ENCODE results near the gene ZCCHC14.

The ZCCHC14 gene

DNA sequence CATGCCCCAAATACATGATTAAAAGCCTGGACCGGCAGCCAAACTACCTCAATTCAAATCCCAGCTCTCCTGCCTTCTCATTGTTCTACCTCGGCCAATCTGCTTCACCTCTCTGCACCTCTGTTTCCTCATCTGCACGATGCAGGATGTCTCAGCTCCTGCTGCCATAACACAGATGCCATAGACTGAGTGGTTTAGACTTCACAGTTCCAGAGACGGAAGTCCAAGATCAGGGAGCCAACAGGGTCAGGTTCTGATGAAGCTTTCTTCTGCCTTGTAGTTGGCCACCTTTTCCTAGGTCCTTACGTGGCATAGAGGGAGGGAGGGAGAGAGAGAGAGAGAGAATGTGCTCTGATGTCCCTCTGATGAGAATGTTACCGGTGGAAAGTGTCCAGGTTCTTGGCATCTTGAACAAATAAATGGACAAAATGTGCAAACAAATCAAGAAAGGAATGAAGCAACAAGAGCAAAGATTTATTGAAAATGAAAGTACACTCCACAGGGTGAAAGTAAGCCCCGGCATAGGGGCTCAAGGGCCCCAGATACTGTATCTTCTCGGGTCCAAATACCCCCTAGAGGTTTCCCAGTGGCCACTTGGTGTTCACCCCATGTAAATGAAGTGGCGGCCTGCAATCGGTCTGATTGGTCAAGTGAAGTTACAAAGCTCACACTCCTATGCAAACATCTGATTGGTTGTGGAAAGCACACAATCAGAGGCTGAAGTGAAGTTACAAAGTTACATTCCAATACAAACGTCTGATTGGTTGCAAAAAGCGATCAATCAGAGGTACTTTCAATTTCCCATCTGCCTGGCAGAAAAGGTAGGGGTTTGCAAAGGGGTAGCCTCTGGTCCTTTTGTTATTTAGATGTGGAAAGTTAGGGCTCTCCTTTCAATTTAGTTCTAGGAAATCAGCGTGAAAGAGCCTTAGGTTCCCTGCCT is 43.3 kb upstream of the ZCCHC14 start:
- no peak for FAIRE-seq
- no peak for TF ChIP-seq POLR2A (IDR thresholded peaks at IDR 0.05; ENCODE audit: low read depth, low read length)
- TF ChIP-seq PAX5 (IDR thresholded peaks at IDR 0.05; ENCODE audit: insufficient read depth, low read length, severe bottlenecking), result no peak
- TF ChIP-seq TAF1 (IDR thresholded peaks at IDR 0.05; ENCODE audit: low read depth, low read length), result no peak
- TF ChIP-seq POLR2AphosphoS5 (IDR thresholded peaks at IDR 0.05; ENCODE audit: low read depth, low read length), result no peak
- TF ChIP-seq POU2F2 (IDR thresholded peaks at IDR 0.05; ENCODE audit: low read depth, low read length), result no peak
- TF ChIP-seq SPI1 (IDR thresholded peaks at IDR 0.05; ENCODE audit: low read depth, low read length), result no peak
- DNase-seq (ENCODE audit: insufficient read length, low spot score), result no peak

- DNase-seq (ENCODE audit: insufficient read length, low spot score) (no peak), FAIRE-seq (no peak)
- TF ChIP-seq POU2F2 (IDR thresholded peaks at IDR 0.05; ENCODE audit: low read depth, low read length) (no peak), POLR2AphosphoS5 (IDR thresholded peaks at IDR 0.05; ENCODE audit: low read depth, low read length) (no peak), PAX5 (IDR thresholded peaks at IDR 0.05; ENCODE audit: insufficient read depth, low read length, severe bottlenecking) (no peak), SPI1 (IDR thresholded peaks at IDR 0.05; ENCODE audit: low read depth, low read length) (no peak), TAF1 (IDR thresholded peaks at IDR 0.05; ENCODE audit: low read depth, low read length) (no peak), POLR2A (IDR thresholded peaks at IDR 0.05; ENCODE audit: low read depth, low read length) (no peak)
These were observed 42.6 kb upstream of the ZCCHC14 start for GRCh38 chr16:87535457-87535854.

- TF ChIP-seq TAF1 (IDR thresholded peaks at IDR 0.05; ENCODE audit: low read depth, low read length) (no peak), POLR2A (IDR thresholded peaks at IDR 0.05; ENCODE audit: low read depth, low read length) (no peak), SPI1 (IDR thresholded peaks at IDR 0.05; ENCODE audit: low read depth, low read length) (no peak), PAX5 (IDR thresholded peaks at IDR 0.05; ENCODE audit: insufficient read depth, low read length, severe bottlenecking) (no peak), POLR2AphosphoS5 (IDR thresholded peaks at IDR 0.05; ENCODE audit: low read depth, low read length) (no peak), POU2F2 (IDR thresholded peaks at IDR 0.05; ENCODE audit: low read depth, low read length) (no peak)
- DNase-seq (ENCODE audit: insufficient read length, low spot score), result no peak
- no peak for FAIRE-seq
These were observed 41.9 kb upstream of the ZCCHC14 start for GRCh38 chr16:87534751-87535150.

GRCh38 chr16:87534030-87534653 is 41.3 kb upstream of the ZCCHC14 start:
- FAIRE-seq (no peak), DNase-seq (ENCODE audit: insufficient read length, low spot score) (no peak)

GRCh38 chr16:87533061-87533460 is 40.2 kb upstream of the ZCCHC14 start:
- no peak for FAIRE-seq
- no peak for TF ChIP-seq POLR2AphosphoS5 (IDR thresholded peaks at IDR 0.05; ENCODE audit: low read depth, low read length)
- no peak for TF ChIP-seq TAF1 (IDR thresholded peaks at IDR 0.05; ENCODE audit: low read depth, low read length)
- TF ChIP-seq POU2F2 (IDR thresholded peaks at IDR 0.05; ENCODE audit: low read depth, low read length), result no peak
- TF ChIP-seq PAX5 (IDR thresholded peaks at IDR 0.05; ENCODE audit: insufficient read depth, low read length, severe bottlenecking), result no peak

More at GRCh38 chr16:87534030-87534653, 41.3 kb upstream of the ZCCHC14 start:
- no peak for TF ChIP-seq PAX5 (IDR thresholded peaks at IDR 0.05; ENCODE audit: insufficient read depth, low read length, severe bottlenecking)
- TF ChIP-seq POU2F2 (IDR thresholded peaks at IDR 0.05; ENCODE audit: low read depth, low read length), result no peak
- no peak for TF ChIP-seq POLR2AphosphoS5 (IDR thresholded peaks at IDR 0.05; ENCODE audit: low read depth, low read length)
- TF ChIP-seq TAF1 (IDR thresholded peaks at IDR 0.05; ENCODE audit: low read depth, low read length), result no peak
- TF ChIP-seq SPI1 (IDR thresholded peaks at IDR 0.05; ENCODE audit: low read depth, low read length), result no peak
- TF ChIP-seq POLR2A (IDR thresholded peaks at IDR 0.05; ENCODE audit: low read depth, low read length), result no peak

DNA sequence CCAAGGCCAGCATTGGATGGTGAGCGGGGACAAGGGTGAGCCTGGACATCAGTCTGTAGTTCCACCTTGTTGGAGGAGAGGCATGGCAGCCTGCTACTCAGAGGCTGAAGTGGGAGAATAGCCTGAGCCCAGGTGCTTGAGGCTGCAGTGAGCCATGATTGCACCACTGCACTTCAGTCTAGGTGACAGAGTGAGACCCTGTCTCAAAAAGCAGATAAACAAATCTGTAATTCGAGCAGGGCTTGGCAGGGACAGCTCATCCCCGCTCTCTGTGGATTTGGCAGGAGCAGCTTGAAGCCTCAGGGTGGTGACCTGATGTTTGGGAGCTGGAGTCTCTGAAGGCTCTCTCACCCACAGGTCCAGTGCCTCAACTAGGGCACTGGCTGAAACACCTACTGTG is 38.6 kb upstream of the ZCCHC14 start:
- no peak for TF ChIP-seq SPI1 (IDR thresholded peaks at IDR 0.05; ENCODE audit: low read depth, low read length)
- TF ChIP-seq POU2F2 (IDR thresholded peaks at IDR 0.05; ENCODE audit: low read depth, low read length), result no peak
- TF ChIP-seq POLR2AphosphoS5 (IDR thresholded peaks at IDR 0.05; ENCODE audit: low read depth, low read length), result no peak
- no peak for TF ChIP-seq PAX5 (IDR thresholded peaks at IDR 0.05; ENCODE audit: insufficient read depth, low read length, severe bottlenecking)
- no peak for TF ChIP-seq POLR2A (IDR thresholded peaks at IDR 0.05; ENCODE audit: low read depth, low read length)
- TF ChIP-seq TAF1 (IDR thresholded peaks at IDR 0.05; ENCODE audit: low read depth, low read length), result no peak
- no peak for FAIRE-seq
- no peak for DNase-seq (ENCODE audit: insufficient read length, low spot score)

More at GRCh38 chr16:87533061-87533460, 40.2 kb upstream of the ZCCHC14 start:
- DNase-seq (ENCODE audit: insufficient read length, low spot score), result no peak

- FAIRE-seq (no peak), DNase-seq (ENCODE audit: insufficient read length, low spot score) (no peak)
- TF ChIP-seq POLR2AphosphoS5 (IDR thresholded peaks at IDR 0.05; ENCODE audit: low read depth, low read length) (no peak), PAX5 (IDR thresholded peaks at IDR 0.05; ENCODE audit: insufficient read depth, low read length, severe bottlenecking) (no peak), SPI1 (IDR thresholded peaks at IDR 0.05; ENCODE audit: low read depth, low read length) (no peak), POLR2A (IDR thresholded peaks at IDR 0.05; ENCODE audit: low read depth, low read length) (no peak), TAF1 (IDR thresholded peaks at IDR 0.05; ENCODE audit: low read depth, low read length) (no peak), POU2F2 (IDR thresholded peaks at IDR 0.05; ENCODE audit: low read depth, low read length) (no peak)
These were observed 36.1 kb upstream of the ZCCHC14 start for GRCh38 chr16:87528690-87529579.

DNA sequence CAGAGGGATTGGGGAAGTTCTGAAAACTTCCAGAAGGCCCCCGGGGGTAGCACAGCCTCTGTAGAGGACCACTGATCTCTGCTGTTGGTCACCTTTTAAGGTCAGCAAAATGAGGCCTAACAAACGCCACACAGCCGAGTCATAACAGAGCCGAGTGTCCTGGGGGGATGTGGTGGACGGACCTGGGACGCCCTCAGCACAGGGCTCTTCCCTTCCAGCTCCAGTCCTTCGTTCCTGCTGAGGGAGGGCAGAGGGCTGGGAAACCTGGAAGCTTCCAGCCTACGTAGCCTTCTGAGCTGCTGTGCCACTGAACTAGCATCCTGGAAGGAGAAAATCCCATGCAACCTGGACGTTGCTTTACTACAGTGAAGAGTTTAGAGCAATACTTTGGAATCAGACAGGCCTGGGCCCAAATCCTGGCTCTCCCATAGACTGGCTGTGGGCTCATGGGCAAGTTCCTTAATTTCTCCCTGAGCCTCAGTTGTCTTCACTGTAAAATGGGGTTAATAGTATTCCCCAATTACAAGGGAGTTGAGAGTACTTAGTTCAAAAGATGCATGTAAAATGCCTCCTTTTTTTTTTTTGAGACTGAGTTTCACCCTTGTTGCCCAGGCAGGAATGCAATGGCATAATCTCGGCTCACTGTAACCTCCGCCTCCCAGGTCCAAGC is 34.4 kb upstream of the ZCCHC14 start:
- DNase-seq (ENCODE audit: insufficient read length, low spot score) (no peak), FAIRE-seq (no peak)
- no peak for TF ChIP-seq POLR2A (IDR thresholded peaks at IDR 0.05; ENCODE audit: low read depth, low read length)
- TF ChIP-seq SPI1 (IDR thresholded peaks at IDR 0.05; ENCODE audit: low read depth, low read length), result no peak
- no peak for TF ChIP-seq TAF1 (IDR thresholded peaks at IDR 0.05; ENCODE audit: low read depth, low read length)
- TF ChIP-seq POLR2AphosphoS5 (IDR thresholded peaks at IDR 0.05; ENCODE audit: low read depth, low read length), result no peak
- no peak for TF ChIP-seq POU2F2 (IDR thresholded peaks at IDR 0.05; ENCODE audit: low read depth, low read length)
- no peak for TF ChIP-seq PAX5 (IDR thresholded peaks at IDR 0.05; ENCODE audit: insufficient read depth, low read length, severe bottlenecking)
